Epithelial cell of esophagus (primary cell): ENCODE measurements around the gene RER1.

Experiments used
- DNase-seq: peaks from one replicate; pipeline ENCODE4 v3.0.0; 2010; ENCODE audit warnings: low read depth
- H3K4me3 ChIP-seq: 2 replicates; pipeline ENCODE4 v1.5.1; 2011; ENCODE audit warnings: mild to moderate bottlenecking, low read length, control low read depth
- CTCF ChIP-seq: IDR thresholded peaks from 2 replicates; pipeline ENCODE4 v1.5.1; 2011; ENCODE audit warnings: low read depth, mild to moderate bottlenecking, low read length, control low read depth, inconsistent platforms; ENCODE audit not compliant: insufficient read depth; ENCODE audit errors: missing control alignments

The RER1 gene

GRCh38 chr1:2426540-2426939, 34.9 kb downstream of the RER1 start:
- H3K4me3 ChIP-seq = no peak overlapping the region
- no peak for DNase-seq
- no peak for TF ChIP-seq CTCF

- no peak for DNase-seq
- TF ChIP-seq CTCF = no peak
- H3K4me3 ChIP-seq = no peak overlapping the region
These were observed 35.4 kb downstream of the RER1 start for GRCh38 chr1:2427051-2427450.

GRCh38 chr1:2427976-2428375, 36.3 kb downstream of the RER1 start:
- no peak overlapping the region for H3K4me3 ChIP-seq
- TF ChIP-seq CTCF = no peak
- no peak for DNase-seq

- DNase-seq = peak; percentile 95
- TF ChIP-seq CTCF = no peak
- peak overlapping the region; percentile 78 for H3K4me3 ChIP-seq
These were observed 36.8 kb downstream of the RER1 start for GRCh38 chr1:2428490-2428889.

GRCh38 chr1:2429780-2430591, 38.3 kb downstream of the RER1 start:
- peak overlapping the region; percentile 78 for H3K4me3 ChIP-seq
- peak; percentile 66 for DNase-seq
- peak; percentile 58 for TF ChIP-seq CTCF

GRCh38 chr1:2430592-2430973, 38.9 kb downstream of the RER1 start:
- no peak for DNase-seq
- peak overlapping the region; percentile 78 for H3K4me3 ChIP-seq
- no peak for TF ChIP-seq CTCF

GRCh38 chr1:2431103-2431502, 39.5 kb downstream of the RER1 start:
- TF ChIP-seq CTCF = no peak
- DNase-seq = peak; percentile 89
- peak overlapping the region; percentile 78 for H3K4me3 ChIP-seq
